Measurements from ENCODE around the gene TOX3. TPM values are rescaled to one million over a fixed set of nuclear protein-coding genes. Genes with fewer than 3 reads are reported as not detected.

TOX3 gene
- total RNA-seq, 1 donor from 2014 or later: not detected

GRCh38 chr16:52436339-52437276 is 110.3 kb downstream of the TOX3 start:
- H3K9me3 Mint-ChIP-seq (ENCODE audit: low read depth): peaks cover 5% of the 10 kb centered on the region
- H3K4me3 Mint-ChIP-seq (ENCODE audit: unreplicated experiment): no peak overlapping the region
- H3K36me3 Mint-ChIP-seq (ENCODE audit: low read depth): no peaks in the 10 kb centered on the region
- H3K27me3 Mint-ChIP-seq (ENCODE audit: low read depth): peaks cover 6% of the 10 kb centered on the region
- no peak overlapping the region for H3K27ac Mint-ChIP-seq (ENCODE audit: unreplicated experiment)
- no peaks in the 10 kb centered on the region for H3K4me1 Mint-ChIP-seq (ENCODE audit: low read depth)
- no peak for TF ChIP-seq CTCF (IDR thresholded peaks at IDR 0.05)
- no peak for DNase-seq (ENCODE audit: low spot score)

GRCh38 chr16:52434224-52434623 is 112.7 kb downstream of the TOX3 start:
- H3K9me3 Mint-ChIP-seq (ENCODE audit: low read depth): no peaks in the 10 kb centered on the region
- H3K36me3 Mint-ChIP-seq (ENCODE audit: low read depth): no peaks in the 10 kb centered on the region
- no peaks in the 10 kb centered on the region for H3K4me1 Mint-ChIP-seq (ENCODE audit: low read depth)
- no peak overlapping the region for H3K4me3 Mint-ChIP-seq (ENCODE audit: unreplicated experiment)
- H3K27ac Mint-ChIP-seq (ENCODE audit: unreplicated experiment): no peak overlapping the region
- peaks cover 2% of the 10 kb centered on the region for H3K27me3 Mint-ChIP-seq (ENCODE audit: low read depth)
- DNase-seq (ENCODE audit: low spot score): no peak
- TF ChIP-seq CTCF (IDR thresholded peaks at IDR 0.05): no peak

- no peak overlapping the region for H3K4me3 Mint-ChIP-seq (ENCODE audit: unreplicated experiment)
- no peaks in the 10 kb centered on the region for H3K9me3 Mint-ChIP-seq (ENCODE audit: low read depth)
- TF ChIP-seq CTCF (IDR thresholded peaks at IDR 0.05): no peak
- DNase-seq (ENCODE audit: low spot score): no peak
- no peaks in the 10 kb centered on the region for H3K4me1 Mint-ChIP-seq (ENCODE audit: low read depth)
- H3K27me3 Mint-ChIP-seq (ENCODE audit: low read depth): peaks cover 2% of the 10 kb centered on the region
- no peaks in the 10 kb centered on the region for H3K36me3 Mint-ChIP-seq (ENCODE audit: low read depth)
- H3K27ac Mint-ChIP-seq (ENCODE audit: unreplicated experiment): no peak overlapping the region
These were observed 113.3 kb downstream of the TOX3 start for GRCh38 chr16:52433643-52434042.

GRCh38 chr16:52424591-52424990 is 122.4 kb downstream of the TOX3 start:
- Mint-ChIP-seq H3K4me1 (ENCODE audit: low read depth) (no peaks in the 10 kb centered on the region), H3K27ac (ENCODE audit: unreplicated experiment) (no peak overlapping the region), H3K27me3 (ENCODE audit: low read depth) (peaks cover 2% of the 10 kb centered on the region), H3K9me3 (ENCODE audit: low read depth) (no peaks in the 10 kb centered on the region), H3K4me3 (ENCODE audit: unreplicated experiment) (no peak overlapping the region), H3K36me3 (ENCODE audit: low read depth) (no peaks in the 10 kb centered on the region)
- no peak for DNase-seq (ENCODE audit: low spot score)
- TF ChIP-seq CTCF (IDR thresholded peaks at IDR 0.05): no peak

GRCh38 chr16:52422307-52422706 is 124.6 kb downstream of the TOX3 start:
- H3K9me3 Mint-ChIP-seq (ENCODE audit: low read depth): peaks cover 3% of the 10 kb centered on the region
- DNase-seq (ENCODE audit: low spot score): no peak
- H3K27me3 Mint-ChIP-seq (ENCODE audit: low read depth): peaks cover 2% of the 10 kb centered on the region
- H3K4me1 Mint-ChIP-seq (ENCODE audit: low read depth): no peaks in the 10 kb centered on the region
- H3K27ac Mint-ChIP-seq (ENCODE audit: unreplicated experiment): no peak overlapping the region
- no peak overlapping the region for H3K4me3 Mint-ChIP-seq (ENCODE audit: unreplicated experiment)
- H3K36me3 Mint-ChIP-seq (ENCODE audit: low read depth): no peaks in the 10 kb centered on the region
- no peak for TF ChIP-seq CTCF (IDR thresholded peaks at IDR 0.05)

All from chondrocyte (in vitro differentiated cells).